SH-SY5Y (cell line): Measurements from ENCODE around the gene SAMD4A.

Experiments
- GATA2 ChIP-seq: IDR thresholded peaks from 2 replicates; pipeline ENCODE4 v1.6.1; 2011; ENCODE audit warnings: mild to moderate bottlenecking, low read depth, low read length
- GATA3 ChIP-seq: IDR thresholded peaks from 2 replicates; pipeline ENCODE4 v1.6.1; 2011; ENCODE audit warnings: low read depth, mild to moderate bottlenecking, low read length, moderate library complexity

DNA sequence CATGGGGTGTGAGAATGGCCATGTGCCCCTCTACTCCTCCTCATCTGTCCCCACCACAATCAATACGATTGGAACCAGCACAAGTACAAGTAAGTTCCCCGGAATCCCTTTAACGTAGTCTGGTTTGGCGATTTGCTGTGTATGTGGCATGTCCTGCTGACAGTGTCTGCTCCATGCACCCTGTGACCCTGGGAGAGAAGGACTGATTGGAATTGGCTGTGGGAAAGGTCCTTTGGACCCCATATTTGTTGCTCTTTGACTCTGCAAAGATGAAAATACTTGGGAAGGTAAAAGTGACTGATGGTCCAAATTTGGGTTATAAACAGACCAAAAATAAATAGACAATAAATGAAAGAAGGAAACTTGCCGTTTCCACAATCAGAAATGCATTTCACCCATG lies 135.6 kb downstream of the SAMD4A start:
- TF ChIP-seq GATA2 (no peak), GATA3 (no peak)
